Motor neuron (in vitro differentiated cells): Measurements from ENCODE around the gene ARHGAP31. TPM values are rescaled to one million over a fixed set of nuclear protein-coding genes. Genes with fewer than 3 reads are reported as not detected.
"Not testable (repeated sequence)": the region's sequence is repeated elsewhere in the genome, so short reads cannot be mapped to it uniquely, and the experiment has no call there.

Source experiments
- ATAC-seq, 8 experiments: fragments of 200-7000 bp; cut with Tn5 transposase; replicated peaks in 6 of 8; 2 replicates each; pipeline ENCODE4 v1.8.0; 2021; ENCODE audit warnings: mild to moderate bottlenecking in 8 of 8, moderate library complexity in 8 of 8
- H3K27ac ChIP-seq, 2 donors: fragments of 250-450 bp; sonication (Bioruptor Pico); 2 replicates each; pipeline ENCODE4 v1.9.0; 2021; ENCODE audit warnings: antibody characterized with exemption in 2 of 2, mild to moderate bottlenecking in 2 of 2, moderate library complexity in 1 of 2
- H3K4me1 ChIP-seq, 2 donors: fragments of 250-450 bp; sonication (Bioruptor Pico); replicated peaks in 1 of 2; 2 replicates each; pipeline ENCODE4 v1.6.1; 2021; ENCODE audit warnings: antibody characterized with exemption in 2 of 2, mild to moderate bottlenecking in 2 of 2, moderate library complexity in 1 of 2
- H3K4me3 ChIP-seq, 5 donors: fragments of 250-450 bp; sonication (Bioruptor Pico); 2 replicates each; pipeline ENCODE4 v1.9.0; 2021; ENCODE audit warnings: antibody characterized with exemption in 5 of 5, mild to moderate bottlenecking in 5 of 5, moderate library complexity in 4 of 5
- WGBS, 10 experiments: fragments of 450-650 bp; shearing (Covaris generic); methylation state at CpG; one replicate each; pipeline ENCODE4 v1.0.0; 2022; 5-methylcytosine and 5-hydroxymethylcytosine counted together
- in situ Hi-C, 9 experiments: fragments of 400-800 bp; cut with MboI; loops; one replicate each; pipeline ENCODE4 v1.15.0; 2021; ENCODE audit warnings: low sequenced_read_pairs in 9 of 9, low pct_unique_long_range_greater_than_20kb in 2 of 9; ENCODE audit not compliant: unreplicated experiment in 9 of 9
- total RNA-seq, 8 experiments: library from RNA; unstranded; fragments of 300-600 nt; gene quantifications; 2 replicates each; pipeline versions ENCODE4 v1.2.3 to v1.2.4, GENCODE V29; 2022

ARHGAP31 gene
- total RNA-seq, 8 experiments from 2014 or later, result 0.58 to 15.6 (median 3.8) TPM

- Histone ChIP-seq H3K4me3 (no peak overlapping the region), H3K27ac (no peak overlapping the region), H3K4me1 (peaks cover 12 to 34% of the 10 kb centered on the region in 2 donors)
- in situ Hi-C loops, result no loop called here
- ATAC-seq, result no peak
- 9 to 80% (median 19%) methylated on average over 1 to 4 of the region's 4 CpGs; no CpG with 5 or more reads in 4 of the 10 experiments for WGBS, 10 experiments
These were observed 55.3 kb downstream of the ARHGAP31 start for GRCh38 chr3:119349354-119350041.

- Histone ChIP-seq H3K4me1 (peaks cover 12 to 34% of the 10 kb centered on the region in 2 donors), H3K27ac (no peak overlapping the region), H3K4me3 (no peak overlapping the region)
- in situ Hi-C loops, result no loop called here
- WGBS, 10 experiments, result 27 to 85% (median 45%) methylated on average over 3 to 9 of the region's 10 CpGs; no CpG with 5 or more reads in 1 of the 10 experiments
- ATAC-seq, result peak in 2 of 8 experiments; percentile 7 to 24
These were observed 55.9 kb downstream of the ARHGAP31 start for GRCh38 chr3:119350114-119350513.

GRCh38 chr3:119351581-119351980, 57.4 kb downstream of the ARHGAP31 start:
- WGBS, 10 experiments, result 38 to 100% (median 71%) methylated on average over 1 to 3 of the region's 3 CpGs; no CpG with 5 or more reads in 2 of the 10 experiments

GRCh38 chr3:119352034-119352609, 57.9 kb downstream of the ARHGAP31 start:
- ATAC-seq, result peak in 7 of 8 experiments; percentile 31 to 78 (median 58)
- H3K4me1 ChIP-seq, result peaks cover 17 to 28% of the 10 kb centered on the region in 2 donors
- in situ Hi-C loops, result no loop called here
- no peak overlapping the region for H3K4me3 ChIP-seq
- WGBS, 10 experiments, result 60 to 100% (median 87%) methylated on average over 1 to 4 of the region's 4 CpGs; no CpG with 5 or more reads in 2 of the 10 experiments
- H3K27ac ChIP-seq, result no peak overlapping the region

More at GRCh38 chr3:119351581-119351980, 57.4 kb downstream of the ARHGAP31 start:
- peaks cover 12 to 28% of the 10 kb centered on the region in 2 donors for H3K4me1 ChIP-seq
- peak in 3 of 8 experiments; percentile 12 to 24 (median 23) for ATAC-seq
- no peak overlapping the region for H3K27ac ChIP-seq
- H3K4me3 ChIP-seq, result no peak overlapping the region
- in situ Hi-C loops, result no loop called here

GRCh38 chr3:119352863-119353527, 58.8 kb downstream of the ARHGAP31 start:
- peak in 4 of 8 experiments; percentile 36 to 92 (median 76) for ATAC-seq
- WGBS, 10 experiments, result 20 to 100% (median 90%) methylated on average over 1 to 6 of the region's 6 CpGs; no CpG with 5 or more reads in 1 of the 10 experiments
- H3K4me1 ChIP-seq, result peaks cover 17 to 28% of the 10 kb centered on the region in 2 donors
- H3K4me3 ChIP-seq, result no peak overlapping the region
- in situ Hi-C loops, result no loop called here
- H3K27ac ChIP-seq, result no peak overlapping the region

- in situ Hi-C loops, ATAC-seq, H3K27ac ChIP-seq, H3K4me3 ChIP-seq: not testable (repeated sequence)
- WGBS, 10 experiments, result 75 to 100% (median 100%) methylated on average over 1 to 2 of the region's 5 CpGs; no CpG with 5 or more reads in 5 of the 10 experiments
- H3K4me1 ChIP-seq, result peaks cover 21 to 30% of the 10 kb centered on the region in 2 donors
These were observed 61.4 kb downstream of the ARHGAP31 start for GRCh38 chr3:119355608-119356007.

- Histone ChIP-seq H3K27ac (no peak overlapping the region), H3K4me3 (no peak overlapping the region), H3K4me1 (peaks cover 13 to 29% of the 10 kb centered on the region in 2 donors)
- ATAC-seq, result no peak
- in situ Hi-C loops, result no loop called here
These were observed 62.5 kb downstream of the ARHGAP31 start for GRCh38 chr3:119356646-119357045.

- WGBS, 10 experiments, result 53 to 85% (median 75%) methylated on average over 1 to 6 of the region's 6 CpGs; no CpG with 5 or more reads in 1 of the 10 experiments
- ATAC-seq, result no peak
- Histone ChIP-seq H3K4me1 (peaks cover 9 to 26% of the 10 kb centered on the region in 2 donors), H3K4me3 (no peak overlapping the region), H3K27ac (no peak overlapping the region)
- in situ Hi-C loops, result no loop called here
These were observed 63.0 kb downstream of the ARHGAP31 start for GRCh38 chr3:119357190-119357589.

GRCh38 chr3:119359476-119360326, 65.5 kb downstream of the ARHGAP31 start:
- ATAC-seq, result peak in 6 of 8 experiments; percentile 29 to 79 (median 58)
- WGBS, 10 experiments, result 0 to 80% (median 51%) methylated on average over 1 to 10 of the region's 11 CpGs
- H3K27ac ChIP-seq, result no peak overlapping the region

GRCh38 chr3:119360736-119361462, 66.7 kb downstream of the ARHGAP31 start:
- 59 to 100% (median 87%) methylated on average over 1 to 3 of the region's 3 CpGs; no CpG with 5 or more reads in 2 of the 10 experiments for WGBS, 10 experiments
- ATAC-seq, result no peak
- in situ Hi-C loops, result no loop called here
- peaks cover 7 to 28% of the 10 kb centered on the region in 2 donors for H3K4me1 ChIP-seq
- H3K27ac ChIP-seq, result no peak overlapping the region
- no peak overlapping the region for H3K4me3 ChIP-seq

More at GRCh38 chr3:119359476-119360326, 65.5 kb downstream of the ARHGAP31 start:
- no peak overlapping the region for H3K4me3 ChIP-seq
- in situ Hi-C loops, result no loop called here
- peaks cover 7 to 21% of the 10 kb centered on the region in 2 donors for H3K4me1 ChIP-seq

- peaks cover 7 to 25% of the 10 kb centered on the region in 2 donors for H3K4me1 ChIP-seq
- in situ Hi-C loops, result no loop called here
- H3K4me3 ChIP-seq, result no peak overlapping the region
- WGBS, 10 experiments, result 80 to 100% (median 95%) methylated on average over 1 to 2 of the region's 2 CpGs; no CpG with 5 or more reads in 4 of the 10 experiments
- no peak for ATAC-seq
- H3K27ac ChIP-seq, result no peak overlapping the region
These were observed 67.8 kb downstream of the ARHGAP31 start for GRCh38 chr3:119362010-119362409.
